Measurements from ENCODE around the gene MYT1.

DNA sequence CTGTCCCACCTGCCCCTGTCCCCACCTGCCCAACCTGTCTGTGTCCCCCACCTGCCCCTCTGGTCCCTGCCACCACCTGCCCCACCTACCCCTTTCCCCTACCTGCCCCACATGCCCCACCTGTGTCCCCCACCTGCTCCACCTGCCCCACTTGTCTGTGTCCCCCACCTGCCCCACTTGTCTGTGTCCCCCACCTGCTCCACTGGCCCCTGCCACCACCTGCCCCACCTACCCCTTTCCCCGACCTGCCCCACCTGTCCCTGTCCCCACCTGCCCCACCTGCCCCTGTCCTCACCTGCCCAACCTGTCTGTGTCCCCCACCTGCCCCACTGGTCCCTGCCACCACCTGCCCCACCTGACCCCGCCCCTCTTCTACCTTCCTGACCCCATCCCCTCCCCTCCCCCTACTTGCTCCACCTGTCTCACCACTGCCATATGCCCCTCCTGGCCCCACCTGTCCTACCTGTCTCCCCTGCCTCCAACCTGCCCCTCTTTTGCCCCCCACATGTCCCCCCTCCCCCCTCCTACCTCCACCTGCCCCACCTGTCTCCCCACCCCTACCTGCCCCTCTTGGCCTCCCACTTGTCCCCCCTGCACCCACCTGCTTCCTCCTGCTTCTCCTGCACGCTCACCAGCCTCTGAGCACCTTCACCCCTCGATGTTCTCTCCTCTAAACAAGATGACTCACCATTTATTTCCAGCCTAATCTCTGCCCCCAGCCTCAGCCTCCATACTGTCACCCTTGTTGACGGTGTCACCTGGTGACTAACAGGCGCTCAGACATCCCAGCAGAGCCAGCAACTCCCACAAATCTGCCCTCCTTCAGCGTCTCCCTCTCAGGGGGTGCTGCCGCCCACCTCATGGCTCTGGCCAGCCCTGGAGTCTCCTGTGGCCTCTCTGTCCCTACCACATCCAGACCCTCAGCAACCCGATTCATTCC lies 5.6 kb upstream of the MYT1 start:
- TF ChIP-seq, protein P1, sequence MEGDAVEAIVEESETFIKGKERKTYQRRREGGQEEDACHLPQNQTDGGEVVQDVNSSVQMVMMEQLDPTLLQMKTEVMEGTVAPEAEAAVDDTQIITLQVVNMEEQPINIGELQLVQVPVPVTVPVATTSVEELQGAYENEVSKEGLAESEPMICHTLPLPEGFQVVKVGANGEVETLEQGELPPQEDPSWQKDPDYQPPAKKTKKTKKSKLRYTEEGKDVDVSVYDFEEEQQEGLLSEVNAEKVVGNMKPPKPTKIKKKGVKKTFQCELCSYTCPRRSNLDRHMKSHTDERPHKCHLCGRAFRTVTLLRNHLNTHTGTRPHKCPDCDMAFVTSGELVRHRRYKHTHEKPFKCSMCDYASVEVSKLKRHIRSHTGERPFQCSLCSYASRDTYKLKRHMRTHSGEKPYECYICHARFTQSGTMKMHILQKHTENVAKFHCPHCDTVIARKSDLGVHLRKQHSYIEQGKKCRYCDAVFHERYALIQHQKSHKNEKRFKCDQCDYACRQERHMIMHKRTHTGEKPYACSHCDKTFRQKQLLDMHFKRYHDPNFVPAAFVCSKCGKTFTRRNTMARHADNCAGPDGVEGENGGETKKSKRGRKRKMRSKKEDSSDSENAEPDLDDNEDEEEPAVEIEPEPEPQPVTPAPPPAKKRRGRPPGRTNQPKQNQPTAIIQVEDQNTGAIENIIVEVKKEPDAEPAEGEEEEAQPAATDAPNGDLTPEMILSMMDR (conservative IDR thresholded peaks at IDR 0.05), result no peak
- TF ChIP-seq ZFX (IDR thresholded peaks at IDR 0.05), result no peak
